ENCODE measurements around the gene FAM120B.
"Not testable (repeated sequence)": the region's sequence is repeated elsewhere in the genome, so short reads cannot be mapped to it uniquely, and the experiment has no call there.

DNA sequence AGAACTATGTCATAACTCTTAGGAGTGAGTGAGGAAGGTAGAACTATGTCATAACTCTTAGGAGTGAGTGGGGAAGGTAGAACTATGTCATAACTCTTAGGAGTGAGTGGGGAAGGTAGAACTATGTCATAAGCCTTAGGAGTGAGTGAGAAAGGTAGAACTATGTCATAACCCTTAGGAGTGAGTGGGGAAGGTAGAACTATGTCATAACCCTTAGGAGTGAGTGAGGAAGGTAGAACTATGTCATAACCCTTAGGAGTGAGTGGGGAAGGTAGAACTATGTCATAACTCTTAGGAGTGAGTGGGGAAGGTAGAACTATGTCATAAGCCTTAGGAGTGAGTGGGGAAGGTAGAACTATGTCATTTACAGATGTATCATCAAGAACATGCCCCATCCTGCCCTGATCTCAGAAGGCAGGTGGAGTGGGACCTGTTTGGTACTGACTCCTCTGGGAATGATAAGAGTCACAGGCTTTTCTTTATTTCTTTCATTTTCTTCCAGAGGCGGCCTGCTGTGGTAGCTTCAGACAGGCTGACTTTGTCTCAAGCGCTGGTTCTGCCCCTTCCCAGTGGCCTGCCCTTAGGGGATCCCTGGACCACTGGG is 93.5 kb downstream of the FAM120B start:
- TF ChIP-seq EZH2 (IDR thresholded peaks at IDR 0.05); FOXP2 (optimal IDR thresholded peaks at IDR 0.05; ENCODE audit: control extremely low read depth, extremely low read length, insufficient read depth): not testable (repeated sequence)

Measured in SK-N-MC (cell line).